Neutrophil (primary cell): ENCODE measurements around the gene HSF4.

Experiments
- H3K27ac ChIP-seq: fragments of 200-600 bp; sonication (generic); 2 replicates; pipeline ENCODE4 v1.5.1; 2016; ENCODE audit warnings: mild to moderate bottlenecking, moderate library complexity
- H3K27me3 ChIP-seq: fragments of 200-600 bp; sonication (generic); 2 replicates; pipeline ENCODE4 v1.6.0; 2016; ENCODE audit warnings: mild to moderate bottlenecking
- H3K36me3 ChIP-seq: fragments of 200-600 bp; sonication (generic); 2 replicates; pipeline ENCODE4 v1.5.1; 2017
- H3K4me1 ChIP-seq, 2 experiments: fragments of 200-600 bp in 1 of 2; sonication (generic) in 1 of 2; 1 replicate in 1 of 2; 2 replicates in 1 of 2; pipeline versions ENCODE4 v1.5.1 to v1.6.1; 2013 to 2016; ENCODE audit warnings: low read depth in 1 of 2, low read length in 1 of 2, mild to moderate bottlenecking in 1 of 2, moderate library complexity in 1 of 2; ENCODE audit not compliant: control insufficient read depth in 1 of 2, insufficient read depth in 1 of 2
- H3K4me3 ChIP-seq, 2 experiments: fragments of 200-600 bp in 1 of 2; sonication (generic) in 1 of 2; 1 replicate in 1 of 2; 2 replicates in 1 of 2; pipeline ENCODE4 v1.5.1; 2013 to 2016; ENCODE audit warnings: low read depth in 1 of 2, low read length in 1 of 2, mild to moderate bottlenecking in 1 of 2, moderate library complexity in 1 of 2
- H3K9me3 ChIP-seq: fragments of 200-600 bp; sonication (generic); 2 replicates; pipeline ENCODE4 v1.5.1; 2016
- CTCF ChIP-seq: fragments of 200-600 bp; sonication (generic); IDR thresholded peaks from 2 replicates; pipeline ENCODE4 v1.5.1; 2016; ENCODE audit warnings: antibody characterized with exemption

The HSF4 gene

GRCh38 chr16:67191411-67191994, 27.0 kb downstream of the HSF4 start:
- Histone ChIP-seq H3K9me3 (no peaks in the 10 kb centered on the region), H3K27me3 (peaks cover 7% of the 10 kb centered on the region), H3K4me1 (peaks cover 21 to 26% of the 10 kb centered on the region in 2 experiments), H3K36me3 (peaks cover 32% of the 10 kb centered on the region), H3K4me3 (peak overlapping the region; percentile 79 to 97), H3K27ac (peak overlapping the region; percentile 81)
- no peak for TF ChIP-seq CTCF

- peak within 1 kb of the TSS; percentile 81 for H3K27ac ChIP-seq
Measured at GRCh38 chr16:67191995-67192681, 27.6 kb downstream of the HSF4 start, which contains the start of gene E2F4. Gene E2F4, plus strand, starts transcription at chr16:67192155. Its CDS starts 73 bp downstream, at chr16:67192228.

GRCh38 chr16:67192781-67193361, 28.3 kb downstream of the HSF4 start:
- TF ChIP-seq CTCF, result no peak

More at GRCh38 chr16:67191995-67192681, 27.6 kb downstream of the HSF4 start, which contains the start of gene E2F4:
- peak; percentile 53 for TF ChIP-seq CTCF
- Histone ChIP-seq H3K9me3 (no peaks in the 10 kb centered on the region), H3K27me3 (peaks cover under 1% of the 10 kb centered on the region), H3K4me1 (peaks cover 21 to 26% of the 10 kb centered on the region in 2 experiments), H3K4me3 (peak within 1 kb of the TSS; percentile 79 to 97), H3K36me3 (peaks cover 38% of the 10 kb centered on the region)

GRCh38 chr16:67193536-67193935, 29.0 kb downstream of the HSF4 start:
- TF ChIP-seq CTCF, result no peak
- peaks cover 21 to 26% of the 10 kb centered on the region in 2 experiments for H3K4me1 ChIP-seq
- peak overlapping the region; percentile 81 for H3K27ac ChIP-seq
- no peaks in the 10 kb centered on the region for H3K27me3 ChIP-seq
- H3K36me3 ChIP-seq, result peaks cover 52% of the 10 kb centered on the region
- peak overlapping the region in 1 of 2 experiments; percentile 97 for H3K4me3 ChIP-seq
- no peaks in the 10 kb centered on the region for H3K9me3 ChIP-seq

More at GRCh38 chr16:67192781-67193361, 28.3 kb downstream of the HSF4 start:
- peaks cover 46% of the 10 kb centered on the region for H3K36me3 ChIP-seq
- H3K27ac ChIP-seq, result peak overlapping the region; percentile 81
- peak overlapping the region; percentile 79 to 97 for H3K4me3 ChIP-seq
- peaks cover 21 to 26% of the 10 kb centered on the region in 2 experiments for H3K4me1 ChIP-seq
- no peaks in the 10 kb centered on the region for H3K27me3 ChIP-seq
- no peaks in the 10 kb centered on the region for H3K9me3 ChIP-seq

- Histone ChIP-seq H3K36me3 (peaks cover 60% of the 10 kb centered on the region), H3K4me3 (no peak overlapping the region), H3K9me3 (no peaks in the 10 kb centered on the region), H3K27me3 (no peaks in the 10 kb centered on the region), H3K27ac (no peak overlapping the region), H3K4me1 (peaks cover 21 to 26% of the 10 kb centered on the region in 2 experiments)
- TF ChIP-seq CTCF, result no peak
Measured at GRCh38 chr16:67194260-67194659, 29.7 kb downstream of the HSF4 start.
